ENCODE measurements around the gene TREML2. TPM values are rescaled to one million over a fixed set of nuclear protein-coding genes. Genes with fewer than 3 reads are reported as not detected.

The TREML2 gene
- total and polyA plus RNA-seq, 9 of the 15 experiments (the other 6 are each of a cell fraction or from before 2014, with no cell fraction given): 0.20 to 2.9 (median 1.4) TPM

DNA sequence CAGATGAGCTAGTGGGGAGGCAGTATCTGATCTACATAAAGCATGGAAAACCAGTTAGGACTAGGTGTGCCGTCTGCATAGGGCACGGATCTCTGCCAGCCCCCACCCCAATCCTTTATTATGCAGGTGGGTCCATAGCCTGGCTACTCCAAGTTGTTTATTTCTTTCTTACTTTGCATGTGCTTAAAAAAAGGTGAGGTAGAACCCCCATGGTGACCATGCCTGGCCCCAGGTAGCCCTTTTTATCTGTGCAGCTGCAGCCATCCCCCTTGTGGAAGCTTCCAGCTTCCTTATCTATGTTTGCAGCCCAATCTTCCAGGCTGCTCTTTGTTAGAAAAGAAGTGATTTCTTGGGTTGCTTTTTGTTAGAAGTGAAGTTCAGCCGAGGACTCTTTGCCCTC is 29.0 kb downstream of the TREML2 start (continued):
- TF ChIP-seq RCOR1 (IDR thresholded peaks at IDR 0.05; ENCODE audit: borderline replicate concordance in 1 of 2, low read depth in 2 of 2, low read length in 2 of 2) (peak in 1 of 2 experiments; percentile 90; a peak in 2 of 4 replicates), BRD9 (IDR thresholded peaks at IDR 0.05; ENCODE audit: low read depth, partially characterized antibody) (no peak), PHB (CRISPR knock-in tag; IDR thresholded peaks at IDR 0.05) (no peak), BCOR (IDR thresholded peaks at IDR 0.05) (no peak), TCF3 (CRISPR knock-in tag; IDR thresholded peaks at IDR 0.05) (peak; percentile 66), EGR1 (conservative IDR thresholded peaks at IDR 0.05) (no peak), ERF (CRISPR knock-in tag; IDR thresholded peaks at IDR 0.05) (no peak), PML (IDR thresholded peaks at IDR 0.05; ENCODE audit: low read length) (no peak), ESRRB (CRISPR knock-in tag; IDR thresholded peaks at IDR 0.05; ENCODE audit: borderline replicate concordance) (no peak), CTBP1 (IDR thresholded peaks at IDR 0.05; ENCODE audit: borderline replicate concordance) (0 out of 2 replicates have a peak, but pooled peaks have one; percentile 51)
- TF ChIP-seq, protein P1, sequence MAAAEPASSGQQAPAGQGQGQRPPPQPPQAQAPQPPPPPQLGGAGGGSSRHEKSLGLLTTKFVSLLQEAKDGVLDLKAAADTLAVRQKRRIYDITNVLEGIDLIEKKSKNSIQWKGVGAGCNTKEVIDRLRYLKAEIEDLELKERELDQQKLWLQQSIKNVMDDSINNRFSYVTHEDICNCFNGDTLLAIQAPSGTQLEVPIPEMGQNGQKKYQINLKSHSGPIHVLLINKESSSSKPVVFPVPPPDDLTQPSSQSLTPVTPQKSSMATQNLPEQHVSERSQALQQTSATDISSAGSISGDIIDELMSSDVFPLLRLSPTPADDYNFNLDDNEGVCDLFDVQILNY (CRISPR knock-in tag; IDR thresholded peaks at IDR 0.05): no peak
- TF ChIP-seq, protein P2, sequence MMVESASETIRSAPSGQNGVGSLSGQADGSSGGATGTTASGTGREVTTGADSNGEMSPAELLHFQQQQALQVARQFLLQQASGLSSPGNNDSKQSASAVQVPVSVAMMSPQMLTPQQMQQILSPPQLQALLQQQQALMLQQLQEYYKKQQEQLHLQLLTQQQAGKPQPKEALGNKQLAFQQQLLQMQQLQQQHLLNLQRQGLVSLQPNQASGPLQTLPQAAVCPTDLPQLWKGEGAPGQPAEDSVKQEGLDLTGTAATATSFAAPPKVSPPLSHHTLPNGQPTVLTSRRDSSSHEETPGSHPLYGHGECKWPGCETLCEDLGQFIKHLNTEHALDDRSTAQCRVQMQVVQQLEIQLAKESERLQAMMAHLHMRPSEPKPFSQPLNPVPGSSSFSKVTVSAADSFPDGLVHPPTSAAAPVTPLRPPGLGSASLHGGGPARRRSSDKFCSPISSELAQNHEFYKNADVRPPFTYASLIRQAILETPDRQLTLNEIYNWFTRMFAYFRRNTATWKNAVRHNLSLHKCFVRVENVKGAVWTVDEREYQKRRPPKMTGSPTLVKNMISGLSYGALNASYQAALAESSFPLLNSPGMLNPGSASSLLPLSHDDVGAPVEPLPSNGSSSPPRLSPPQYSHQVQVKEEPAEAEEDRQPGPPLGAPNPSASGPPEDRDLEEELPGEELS (CRISPR knock-in tag; IDR thresholded peaks at IDR 0.05; ENCODE audit: borderline replicate concordance): no peak
- TF ChIP-seq, protein P3, sequence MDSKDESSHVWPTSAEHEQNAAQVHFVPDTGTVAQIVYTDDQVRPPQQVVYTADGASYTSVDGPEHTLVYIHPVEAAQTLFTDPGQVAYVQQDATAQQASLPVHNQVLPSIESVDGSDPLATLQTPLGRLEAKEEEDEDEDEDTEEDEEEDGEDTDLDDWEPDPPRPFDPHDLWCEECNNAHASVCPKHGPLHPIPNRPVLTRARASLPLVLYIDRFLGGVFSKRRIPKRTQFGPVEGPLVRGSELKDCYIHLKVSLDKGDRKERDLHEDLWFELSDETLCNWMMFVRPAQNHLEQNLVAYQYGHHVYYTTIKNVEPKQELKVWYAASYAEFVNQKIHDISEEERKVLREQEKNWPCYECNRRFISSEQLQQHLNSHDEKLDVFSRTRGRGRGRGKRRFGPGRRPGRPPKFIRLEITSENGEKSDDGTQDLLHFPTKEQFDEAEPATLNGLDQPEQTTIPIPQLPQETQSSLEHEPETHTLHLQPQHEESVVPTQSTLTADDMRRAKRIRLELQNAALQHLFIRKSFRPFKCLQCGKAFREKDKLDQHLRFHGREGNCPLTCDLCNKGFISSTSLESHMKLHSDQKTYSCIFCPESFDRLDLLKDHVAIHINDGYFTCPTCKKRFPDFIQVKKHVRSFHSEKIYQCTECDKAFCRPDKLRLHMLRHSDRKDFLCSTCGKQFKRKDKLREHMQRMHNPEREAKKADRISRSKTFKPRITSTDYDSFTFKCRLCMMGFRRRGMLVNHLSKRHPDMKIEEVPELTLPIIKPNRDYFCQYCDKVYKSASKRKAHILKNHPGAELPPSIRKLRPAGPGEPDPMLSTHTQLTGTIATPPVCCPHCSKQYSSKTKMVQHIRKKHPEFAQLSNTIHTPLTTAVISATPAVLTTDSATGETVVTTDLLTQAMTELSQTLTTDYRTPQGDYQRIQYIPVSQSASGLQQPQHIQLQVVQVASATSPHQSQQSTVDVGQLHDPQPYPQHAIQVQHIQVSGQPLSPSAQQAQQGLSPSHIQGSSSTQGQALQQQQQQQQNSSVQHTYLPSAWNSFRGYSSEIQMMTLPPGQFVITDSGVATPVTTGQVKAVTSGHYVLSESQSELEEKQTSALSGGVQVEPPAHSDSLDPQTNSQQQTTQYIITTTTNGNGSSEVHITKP (IDR thresholded peaks at IDR 0.05; ENCODE audit: partially characterized antibody): no peak
- TF ChIP-seq, protein P4, sequence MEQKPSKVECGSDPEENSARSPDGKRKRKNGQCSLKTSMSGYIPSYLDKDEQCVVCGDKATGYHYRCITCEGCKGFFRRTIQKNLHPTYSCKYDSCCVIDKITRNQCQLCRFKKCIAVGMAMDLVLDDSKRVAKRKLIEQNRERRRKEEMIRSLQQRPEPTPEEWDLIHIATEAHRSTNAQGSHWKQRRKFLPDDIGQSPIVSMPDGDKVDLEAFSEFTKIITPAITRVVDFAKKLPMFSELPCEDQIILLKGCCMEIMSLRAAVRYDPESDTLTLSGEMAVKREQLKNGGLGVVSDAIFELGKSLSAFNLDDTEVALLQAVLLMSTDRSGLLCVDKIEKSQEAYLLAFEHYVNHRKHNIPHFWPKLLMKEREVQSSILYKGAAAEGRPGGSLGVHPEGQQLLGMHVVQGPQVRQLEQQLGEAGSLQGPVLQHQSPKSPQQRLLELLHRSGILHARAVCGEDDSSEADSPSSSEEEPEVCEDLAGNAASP (IDR thresholded peaks at IDR 0.05): no peak

Data from K562 (cell line).